Endothelial cell of umbilical vein (primary cell): ENCODE measurements around the gene IGF2R. TPM values are rescaled to one million over a fixed set of nuclear protein-coding genes. Genes with fewer than 3 reads are reported as not detected.

Experiments used
- BruUV-seq: library from RNA; stranded (reverse); fragments of 400-500 nt; replicated peaks from 2 replicates; lab custom pipeline; 2021; lab: Mats Ljungman, UMichigan
- CTCF ChIA-PET: fragments of 300-600, 350-600 bp; sonication (Branson Sonifier 250); formaldehyde crosslinking; loops from one replicate; lab custom pipeline; 2021; ENCODE audit warnings: antibody characterized with exemption, inconsistent platforms; lab: Charles Lee
- POLR2A ChIA-PET: fragments of 300-600, 350-600 bp; sonication (Branson Sonifier 250); formaldehyde crosslinking; loops from one replicate; lab custom pipeline; 2021; ENCODE audit warnings: antibody characterized with exemption, inconsistent platforms; lab: Charles Lee
- DNase-seq: peaks from one replicate; pipeline ENCODE4 v3.0.0-alpha.2; 2011; ENCODE audit warnings: low read depth, low spot score
- FAIRE-seq: peaks from 2 replicates; lab custom pipeline; 2011; peaks lifted over from hg19 to GRCh38; lab: Jason Lieb, UNC
- H2AFZ ChIP-seq: 2 replicates; pipeline ENCODE4 v1.6.0; 2012; ENCODE audit warnings: low read depth, low read length, control low read depth, inconsistent platforms
- H3K27ac ChIP-seq: 2 replicates; pipeline ENCODE4 v1.5.1; 2011; ENCODE audit warnings: low read depth, mild to moderate bottlenecking, control low read depth, low read length, moderate library complexity; ENCODE audit not compliant: insufficient read depth
- H3K27me3 ChIP-seq, 2 experiments: 2 replicates each; pipeline versions ENCODE4 v1.6.0 to v1.6.1; 2011; ENCODE audit warnings: low read length in 2 of 2, mixed read lengths in 1 of 2; ENCODE audit not compliant: control insufficient read depth in 2 of 2, insufficient read depth in 2 of 2
- H3K36me3 ChIP-seq, 2 experiments: 2 replicates in 1 of 2; 3 replicates in 1 of 2; pipeline ENCODE4 v1.5.1; 2011; ENCODE audit warnings: low read length in 2 of 2, mild to moderate bottlenecking in 1 of 2, moderate library complexity in 1 of 2; ENCODE audit not compliant: control insufficient read depth in 2 of 2, insufficient read depth in 2 of 2; ENCODE audit errors: extremely low read depth in 1 of 2
- H3K4me1 ChIP-seq: 3 replicates; pipeline ENCODE4 v1.5.1; 2011; ENCODE audit warnings: mild to moderate bottlenecking, low read length; ENCODE audit not compliant: control insufficient read depth, insufficient read depth; ENCODE audit errors: extremely low read depth
- H3K4me2 ChIP-seq: 2 replicates; pipeline ENCODE4 v1.6.1; 2011; ENCODE audit warnings: low read length, control low read depth, mixed read lengths; ENCODE audit not compliant: insufficient read depth
- H3K4me3 ChIP-seq, 3 experiments: fragments of 200-600 bp in 1 of 3; sonication (generic), shearing (Covaris generic) in 1 of 3; replicated peaks in 1 of 3; 2 replicates each; pipeline ENCODE4 v1.5.1; 2011 to 2016; ENCODE audit warnings: control low read depth in 3 of 3, low read length in 3 of 3, mild to moderate bottlenecking in 2 of 3, inconsistent platforms in 1 of 3, low read depth in 1 of 3, moderate library complexity in 1 of 3; ENCODE audit not compliant: insufficient read depth in 1 of 3
- H3K79me2 ChIP-seq: 2 replicates; pipeline ENCODE4 v1.6.0; 2012; ENCODE audit warnings: low read length, inconsistent platforms; ENCODE audit not compliant: control insufficient read depth, insufficient read depth
- H3K9ac ChIP-seq: replicated peaks from 2 replicates; pipeline ENCODE3; 2011; ENCODE audit warnings: low read length, control low read depth; ENCODE audit not compliant: insufficient read depth; ENCODE audit errors: extremely low read depth
- H3K9me1 ChIP-seq: replicated peaks from 3 replicates; pipeline ENCODE4 v1.6.0; 2011; ENCODE audit warnings: mild to moderate bottlenecking, low read length; ENCODE audit not compliant: control insufficient read depth, insufficient read depth; ENCODE audit errors: extremely low read depth
- H3K9me3 ChIP-seq: replicated peaks from 2 replicates; pipeline ENCODE4 v1.5.1; 2012; ENCODE audit warnings: low read length, inconsistent platforms; ENCODE audit not compliant: control insufficient read depth, insufficient read depth
- H4K20me1 ChIP-seq: replicated peaks from 2 replicates; pipeline ENCODE3; 2011; ENCODE audit warnings: mild to moderate bottlenecking, low read length; ENCODE audit not compliant: control insufficient read depth, insufficient read depth; ENCODE audit errors: extremely low read depth
- EZH2 ChIP-seq: IDR thresholded peaks from 2 replicates; pipeline ENCODE4 v1.6.1; 2012; ENCODE audit warnings: borderline replicate concordance, low read depth, mild to moderate bottlenecking, moderate library complexity, low read length, inconsistent platforms; ENCODE audit not compliant: severe bottlenecking
- FOS ChIP-seq: IDR thresholded peaks from 2 replicates; pipeline ENCODE4 v1.6.1; 2011; ENCODE audit warnings: mild to moderate bottlenecking, low read length, moderate library complexity, borderline replicate concordance; ENCODE audit not compliant: insufficient read depth
- GATA2 ChIP-seq: IDR thresholded peaks from 2 replicates; pipeline ENCODE4 v1.7.0; 2011; ENCODE audit warnings: low read depth, mild to moderate bottlenecking, moderate library complexity, mixed read lengths, low read length; ENCODE audit not compliant: insufficient read length, insufficient read depth
- JUN ChIP-seq: IDR thresholded peaks from 2 replicates; pipeline ENCODE4 v1.6.1; 2011; ENCODE audit warnings: borderline replicate concordance, low read depth; ENCODE audit not compliant: insufficient read length, insufficient read depth
- MYC ChIP-seq: IDR thresholded peaks from one replicate; pipeline ENCODE4 v1.6.1; 2011; ENCODE audit warnings: mild to moderate bottlenecking, low read depth, low read length
- POLR2A ChIP-seq: IDR thresholded peaks from 2 replicates; pipeline ENCODE4 v1.6.1; 2012; ENCODE audit warnings: low read depth, mild to moderate bottlenecking, control low read depth, low read length
- POLR2AphosphoS5 ChIP-seq: IDR thresholded peaks from 2 replicates; pipeline ENCODE4 v1.6.1; 2012; ENCODE audit warnings: low read depth, mild to moderate bottlenecking, control low read depth, low read length, moderate library complexity; ENCODE audit not compliant: insufficient read depth
- dilution Hi-C: fragments of 300-500 bp; cut with MboI; formaldehyde crosslinking; loops from one replicate; pipeline ENCODE4 v1.15.0; 2019; ENCODE audit warnings: low sequenced_read_pairs; ENCODE audit not compliant: extremely low pct_ligation_motif_present
- intact Hi-C: fragments of 100-400 bp; cut with micrococcal nuclease; formaldehyde crosslinking; loops from one replicate; pipeline ENCODE4 v1.10.0; 2022
- polyA plus RNA-seq, 4 experiments: library from polyadenylated mRNA; depleted of rRNA in 3 of 4; stranded (reverse) in 3 of 4; unstranded in 1 of 4; fragments of >200 nt; gene quantifications; 2 replicates each; pipeline versions ENCODE4 v1.2.1 to v1.2.3, GENCODE V29; 2011 to 2012; ENCODE audit warnings: missing spikeins in 1 of 4
- total RNA-seq: library from RNA; stranded (reverse); gene quantifications from 2 replicates; pipeline ENCODE4 v1.2.3, GENCODE V29; 2021
- TF ChIP-seq, protein P1 (sequence below), 2 donors: IDR thresholded peaks; 1 replicate in 1 of 2; 2 replicates in 1 of 2; pipeline ENCODE4 v1.5.1; 2011; ENCODE audit warnings: low read length in 2 of 2, mild to moderate bottlenecking in 2 of 2, moderate library complexity in 2 of 2, control low read depth in 1 of 2, inconsistent platforms in 1 of 2, low read depth in 1 of 2; ENCODE audit not compliant: insufficient read depth in 1 of 2; ENCODE audit errors: extremely low read depth in 1 of 2
- TF ChIP-seq, protein P2 (sequence below): IDR thresholded peaks from 2 replicates; pipeline ENCODE4 v1.6.1; 2011; ENCODE audit not compliant: insufficient read depth, insufficient read length

Gene IGF2R
- total and polyA plus RNA-seq, 2 donors (not counting 3 experiments of a cell fraction or from before 2014, with no cell fraction given), result 16.3 to 60.2 TPM

DNA sequence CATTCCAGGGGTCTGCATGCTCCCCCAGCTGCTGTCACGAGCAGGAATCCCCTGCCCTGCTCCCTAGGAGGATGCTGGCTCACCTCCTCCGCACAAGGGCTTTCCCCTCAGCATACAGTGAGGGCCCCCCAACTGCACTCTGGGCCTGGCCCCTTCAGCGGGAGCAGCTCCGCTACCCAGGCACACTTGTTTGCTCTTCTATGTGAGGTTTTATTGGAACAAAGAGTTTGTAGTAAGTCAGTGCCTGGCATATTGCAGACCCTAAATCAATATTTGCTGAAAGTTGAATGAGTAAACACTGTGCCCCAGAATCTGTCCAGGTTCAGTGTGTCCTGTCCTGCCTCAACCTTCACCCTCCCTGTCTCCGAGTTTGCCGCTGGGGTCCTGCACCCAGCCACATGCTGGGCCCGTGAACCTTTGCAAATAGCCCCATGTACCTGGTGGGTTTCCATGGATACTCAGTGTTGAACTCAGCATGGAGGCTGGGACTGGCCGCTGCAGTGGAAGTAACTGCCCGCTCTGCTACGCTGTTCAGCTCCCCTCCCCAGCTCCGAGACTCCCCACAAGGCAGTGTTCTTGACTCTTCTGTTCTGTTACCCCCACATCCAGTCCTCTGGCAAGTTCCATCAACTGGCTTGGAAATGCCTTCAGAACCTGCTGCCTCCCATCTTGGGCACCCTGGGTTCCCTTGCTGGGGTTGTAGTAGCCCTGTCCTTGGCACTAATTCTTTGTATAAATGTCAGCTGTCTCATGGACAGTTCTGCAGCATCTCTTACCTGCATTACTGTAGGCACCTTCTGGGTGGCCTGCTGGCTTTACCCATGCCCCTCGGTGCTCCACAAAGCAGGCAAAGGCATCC, 168.5 kb downstream of the IGF2R start:
- Histone ChIP-seq H3K4me2 (no peak overlapping the region), H3K27me3 (no peaks in the 10 kb centered on the region), H3K9ac (no peak overlapping the region), H4K20me1 (no peaks in the 10 kb centered on the region), H3K9me3 (no peaks in the 10 kb centered on the region), H2AFZ (no peak overlapping the region), H3K79me2 (no peaks in the 10 kb centered on the region), H3K4me3 (no peak overlapping the region), H3K36me3 (no peaks in the 10 kb centered on the region), H3K27ac (no peak overlapping the region), H3K4me1 (no peaks in the 10 kb centered on the region), H3K9me1 (no peaks in the 10 kb centered on the region)
- FAIRE-seq, result no peak
- ChIA-PET POLR2A (no interaction called here), CTCF (interaction anchor here (1.0 to 2.2 kb wide), 9 partner anchors 10 to 396 kb away, joined by 3 to 29 read pairs (median 6); no protein-coding TSS in a partner anchor)
- DNase-seq, result no peak
- intact Hi-C loops (loop anchor here (5.0 kb wide), 1 partner anchor 1235 kb away; no protein-coding TSS in a partner anchor), dilution Hi-C loops (no loop called here)
- no TSS peak for BruUV-seq
- TF ChIP-seq, protein P1, sequence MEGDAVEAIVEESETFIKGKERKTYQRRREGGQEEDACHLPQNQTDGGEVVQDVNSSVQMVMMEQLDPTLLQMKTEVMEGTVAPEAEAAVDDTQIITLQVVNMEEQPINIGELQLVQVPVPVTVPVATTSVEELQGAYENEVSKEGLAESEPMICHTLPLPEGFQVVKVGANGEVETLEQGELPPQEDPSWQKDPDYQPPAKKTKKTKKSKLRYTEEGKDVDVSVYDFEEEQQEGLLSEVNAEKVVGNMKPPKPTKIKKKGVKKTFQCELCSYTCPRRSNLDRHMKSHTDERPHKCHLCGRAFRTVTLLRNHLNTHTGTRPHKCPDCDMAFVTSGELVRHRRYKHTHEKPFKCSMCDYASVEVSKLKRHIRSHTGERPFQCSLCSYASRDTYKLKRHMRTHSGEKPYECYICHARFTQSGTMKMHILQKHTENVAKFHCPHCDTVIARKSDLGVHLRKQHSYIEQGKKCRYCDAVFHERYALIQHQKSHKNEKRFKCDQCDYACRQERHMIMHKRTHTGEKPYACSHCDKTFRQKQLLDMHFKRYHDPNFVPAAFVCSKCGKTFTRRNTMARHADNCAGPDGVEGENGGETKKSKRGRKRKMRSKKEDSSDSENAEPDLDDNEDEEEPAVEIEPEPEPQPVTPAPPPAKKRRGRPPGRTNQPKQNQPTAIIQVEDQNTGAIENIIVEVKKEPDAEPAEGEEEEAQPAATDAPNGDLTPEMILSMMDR (IDR thresholded peaks at IDR 0.05; ENCODE audit: extremely low read depth in 1 of 2, insufficient read depth in 1 of 2, low read depth in 1 of 2, low read length in 2 of 2), result no peak
- TF ChIP-seq FOS (no peak), GATA2 (no peak), POLR2A (no peak), JUN (no peak), EZH2 (no peak), MYC (no peak), POLR2AphosphoS5 (no peak)
- TF ChIP-seq, protein P2, sequence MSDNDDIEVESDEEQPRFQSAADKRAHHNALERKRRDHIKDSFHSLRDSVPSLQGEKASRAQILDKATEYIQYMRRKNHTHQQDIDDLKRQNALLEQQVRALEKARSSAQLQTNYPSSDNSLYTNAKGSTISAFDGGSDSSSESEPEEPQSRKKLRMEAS, result no peak
